Superior temporal gyrus (tissue), 1 donor: ENCODE measurements around the gene GPR55.

Experiments used
- DNase-seq: peaks from one replicate; pipeline ENCODE4 v3.0.0-alpha.2; 2016; ENCODE audit errors: extremely low spot score

Gene GPR55

GRCh38 chr2:230879891-230880290, 45.2 kb downstream of the GPR55 start:
- DNase-seq: no peak

- DNase-seq: no peak
Measured at GRCh38 chr2:230879271-230879882, 45.7 kb downstream of the GPR55 start.

- no peak for DNase-seq
Measured at GRCh38 chr2:230878599-230879188, 46.3 kb downstream of the GPR55 start.

- DNase-seq: no peak
Measured at GRCh38 chr2:230877759-230878598, 47.1 kb downstream of the GPR55 start.

GRCh38 chr2:230877116-230877758, 47.8 kb downstream of the GPR55 start:
- no peak for DNase-seq

- no peak for DNase-seq
Measured at GRCh38 chr2:230875347-230876315, 49.4 kb downstream of the GPR55 start.

GRCh38 chr2:230874876-230875275, 50.2 kb downstream of the GPR55 start:
- DNase-seq: no peak

GRCh38 chr2:230874456-230874855, 50.6 kb downstream of the GPR55 start:
- no peak for DNase-seq

GRCh38 chr2:230873661-230874401, 51.2 kb downstream of the GPR55 start:
- DNase-seq: no peak

- no peak for DNase-seq
Measured at GRCh38 chr2:230872968-230873660, 51.9 kb downstream of the GPR55 start.

GRCh38 chr2:230872151-230872967, 52.7 kb downstream of the GPR55 start:
- DNase-seq: no peak

GRCh38 chr2:230871361-230872150, 53.5 kb downstream of the GPR55 start:
- DNase-seq: no peak

GRCh38 chr2:230870544-230871360, 54.3 kb downstream of the GPR55 start:
- peak; percentile 63 for DNase-seq

- peak; percentile 24 for DNase-seq
Measured at GRCh38 chr2:230869914-230870543, 55.0 kb downstream of the GPR55 start.

GRCh38 chr2:230868947-230869913, 55.8 kb downstream of the GPR55 start:
- DNase-seq: no peak
